ENCODE measurements around the gene TSPO.

GRCh38 chr22:43182118-43182517, 30.8 kb downstream of the TSPO start:
- TF ChIP-seq CTCF (IDR thresholded peaks at IDR 0.05) (no peak), POLR2A (IDR thresholded peaks at IDR 0.05) (no peak)
